SK-N-MC (cell line): Measurements from ENCODE around the gene SELENOT.

ENCODE experiments used
- DNase-seq: peaks from one replicate; pipeline ENCODE4 v3.0.0-alpha.2; 2011; ENCODE audit warnings: low read depth, low spot score
- H3K27ac ChIP-seq: fragments of 200-600 bp; sonication (generic); 2 replicates; pipeline ENCODE4 v1.5.1; 2016; ENCODE audit warnings: mixed run types
- H3K36me3 ChIP-seq: fragments of 200-600 bp; sonication (generic); 2 replicates; pipeline ENCODE4 v1.6.1; 2017; ENCODE audit warnings: antibody characterized with exemption, low read length, mixed read lengths; ENCODE audit not compliant: insufficient read depth
- H3K4me3 ChIP-seq: fragments of 200-600 bp; sonication (generic); 2 replicates; pipeline ENCODE4 v1.5.1; 2016
- H3K9ac ChIP-seq: fragments of 200-600 bp; sonication (generic); 2 replicates; pipeline ENCODE4 v1.8.0; 2017; ENCODE audit warnings: mixed run types, mixed read lengths; ENCODE audit not compliant: insufficient read length
- H3K9me3 ChIP-seq: fragments of 200-600 bp; sonication (generic); 2 replicates; pipeline ENCODE4 v1.6.1; 2017; ENCODE audit warnings: low read depth, mild to moderate bottlenecking, antibody characterized with exemption, low read length, moderate library complexity, mixed read lengths
- EZH2 ChIP-seq: fragments of 200-600 bp; sonication (generic); IDR thresholded peaks from one replicate; pipeline ENCODE4 v1.6.1; 2017; ENCODE audit warnings: antibody characterized with exemption
- FOXP2 ChIP-seq: optimal IDR thresholded peaks from 2 replicates; pipeline ENCODE3; 2011; ENCODE audit warnings: mild to moderate bottlenecking, moderate library complexity; ENCODE audit not compliant: insufficient read depth; ENCODE audit errors: extremely low read length, control extremely low read depth
- POLR2AphosphoS5 ChIP-seq: IDR thresholded peaks from 2 replicates; pipeline ENCODE4 v1.6.1; 2012; ENCODE audit warnings: mild to moderate bottlenecking, low read depth, low read length, borderline replicate concordance

SELENOT gene

DNA sequence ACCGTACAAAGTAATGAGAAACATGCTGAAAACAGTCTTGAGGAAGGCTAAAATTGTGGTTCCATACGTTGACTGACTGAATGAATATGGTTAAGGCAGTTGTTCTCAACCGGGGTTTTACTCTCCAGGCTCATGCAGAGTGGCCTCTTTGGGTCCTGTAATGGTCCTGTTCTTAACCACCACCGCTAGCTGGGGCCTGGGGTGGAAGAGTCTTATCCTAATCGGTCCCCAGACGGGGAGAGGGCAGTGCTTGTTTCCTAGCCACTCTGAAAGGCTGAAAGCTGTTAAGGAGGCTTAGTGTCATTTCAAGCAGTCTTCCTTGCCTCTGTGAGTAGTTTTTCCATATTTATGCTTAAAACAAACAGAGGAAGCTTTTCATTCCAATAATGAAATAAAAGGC, 32.0 kb downstream of the SELENOT start:
- no peak for DNase-seq
- no peak overlapping the region for H3K9ac ChIP-seq
- H3K36me3 ChIP-seq = peaks cover 17% of the 10 kb centered on the region
- no peaks in the 10 kb centered on the region for H3K9me3 ChIP-seq
- no peak overlapping the region for H3K4me3 ChIP-seq
- H3K27ac ChIP-seq = no peak overlapping the region
- TF ChIP-seq FOXP2 (no peak), POLR2AphosphoS5 (no peak), EZH2 (no peak)

- DNase-seq = no peak
- no peak overlapping the region for H3K4me3 ChIP-seq
- H3K27ac ChIP-seq = no peak overlapping the region
- no peak for TF ChIP-seq POLR2AphosphoS5
- TF ChIP-seq FOXP2 = no peak
- TF ChIP-seq EZH2 = no peak
- H3K9me3 ChIP-seq = no peaks in the 10 kb centered on the region
- H3K9ac ChIP-seq = no peak overlapping the region
- peaks cover 15% of the 10 kb centered on the region for H3K36me3 ChIP-seq
These were observed 32.4 kb downstream of the SELENOT start for GRCh38 chr3:150635526-150635925.

DNA sequence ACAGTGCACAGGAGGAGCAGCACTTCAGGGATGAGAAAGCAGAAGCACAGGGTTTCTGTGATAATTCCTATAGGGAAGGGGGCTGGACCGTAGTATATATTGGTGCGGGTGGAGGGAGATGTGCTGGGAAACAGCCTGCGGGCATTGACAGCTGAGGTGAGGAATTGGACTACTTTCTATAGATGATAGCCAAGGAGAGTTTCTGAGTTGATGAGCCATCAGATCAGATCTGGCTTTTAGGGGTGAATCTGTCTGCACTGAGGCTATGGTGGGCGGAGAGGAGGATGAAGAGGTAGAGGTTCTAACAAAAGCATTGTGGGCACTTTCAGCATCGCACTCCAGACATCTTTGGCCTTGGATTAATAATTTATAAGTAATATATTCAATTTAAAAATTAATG, 33.1 kb downstream of the SELENOT start:
- no peak for DNase-seq
- H3K4me3 ChIP-seq = no peak overlapping the region
- no peak overlapping the region for H3K9ac ChIP-seq
- peaks cover 7% of the 10 kb centered on the region for H3K36me3 ChIP-seq
- H3K9me3 ChIP-seq = no peaks in the 10 kb centered on the region
- TF ChIP-seq POLR2AphosphoS5 (no peak), EZH2 (no peak), FOXP2 (no peak)
- no peak overlapping the region for H3K27ac ChIP-seq

- no peaks in the 10 kb centered on the region for H3K36me3 ChIP-seq
- no peak for DNase-seq
- no peak overlapping the region for H3K27ac ChIP-seq
- H3K4me3 ChIP-seq = no peak overlapping the region
- H3K9ac ChIP-seq = no peak overlapping the region
- no peak for TF ChIP-seq EZH2
- TF ChIP-seq POLR2AphosphoS5 = no peak
- TF ChIP-seq FOXP2 = no peak
- no peaks in the 10 kb centered on the region for H3K9me3 ChIP-seq
These were observed 36.1 kb downstream of the SELENOT start for GRCh38 chr3:150639262-150639661.

DNA sequence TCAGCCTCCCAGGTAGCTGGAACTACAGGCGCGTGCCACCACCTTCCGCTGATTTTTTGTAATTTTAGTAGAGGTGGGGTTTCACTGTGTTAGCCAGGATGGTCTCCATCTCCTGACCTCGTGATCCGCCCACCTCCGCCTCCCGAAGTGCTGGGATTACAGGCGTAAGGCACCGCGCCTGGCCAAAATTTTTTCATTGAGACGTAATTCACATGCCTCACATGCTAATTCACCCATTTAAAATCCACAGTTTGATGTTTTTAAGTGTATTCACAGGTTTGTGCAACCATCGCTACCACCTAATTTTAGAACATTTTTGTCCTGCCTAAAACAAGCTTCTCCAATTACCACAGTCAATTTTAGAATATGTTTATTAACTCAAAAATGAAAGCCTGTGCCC, 37.1 kb downstream of the SELENOT start:
- Histone ChIP-seq H3K36me3 (no peaks in the 10 kb centered on the region), H3K4me3 (no peak overlapping the region), H3K27ac (no peak overlapping the region), H3K9me3 (no peaks in the 10 kb centered on the region), H3K9ac (no peak overlapping the region)
- DNase-seq = no peak
- TF ChIP-seq EZH2 (no peak), POLR2AphosphoS5 (no peak), FOXP2 (no peak)

GRCh38 chr3:150653110-150653561, 50.0 kb downstream of the SELENOT start:
- Histone ChIP-seq H3K36me3 (no peaks in the 10 kb centered on the region), H3K4me3 (no peak overlapping the region), H3K9me3 (no peaks in the 10 kb centered on the region), H3K9ac (no peak overlapping the region), H3K27ac (no peak overlapping the region)
- TF ChIP-seq POLR2AphosphoS5 (no peak), FOXP2 (no peak), EZH2 (no peak)
- no peak for DNase-seq

GRCh38 chr3:150656316-150656715, 53.2 kb downstream of the SELENOT start:
- H3K27ac ChIP-seq = no peak overlapping the region
- no peaks in the 10 kb centered on the region for H3K36me3 ChIP-seq
- no peaks in the 10 kb centered on the region for H3K9me3 ChIP-seq
- TF ChIP-seq POLR2AphosphoS5 (no peak), EZH2 (no peak), FOXP2 (no peak)
- no peak for DNase-seq
- no peak overlapping the region for H3K9ac ChIP-seq
- H3K4me3 ChIP-seq = no peak overlapping the region

DNA sequence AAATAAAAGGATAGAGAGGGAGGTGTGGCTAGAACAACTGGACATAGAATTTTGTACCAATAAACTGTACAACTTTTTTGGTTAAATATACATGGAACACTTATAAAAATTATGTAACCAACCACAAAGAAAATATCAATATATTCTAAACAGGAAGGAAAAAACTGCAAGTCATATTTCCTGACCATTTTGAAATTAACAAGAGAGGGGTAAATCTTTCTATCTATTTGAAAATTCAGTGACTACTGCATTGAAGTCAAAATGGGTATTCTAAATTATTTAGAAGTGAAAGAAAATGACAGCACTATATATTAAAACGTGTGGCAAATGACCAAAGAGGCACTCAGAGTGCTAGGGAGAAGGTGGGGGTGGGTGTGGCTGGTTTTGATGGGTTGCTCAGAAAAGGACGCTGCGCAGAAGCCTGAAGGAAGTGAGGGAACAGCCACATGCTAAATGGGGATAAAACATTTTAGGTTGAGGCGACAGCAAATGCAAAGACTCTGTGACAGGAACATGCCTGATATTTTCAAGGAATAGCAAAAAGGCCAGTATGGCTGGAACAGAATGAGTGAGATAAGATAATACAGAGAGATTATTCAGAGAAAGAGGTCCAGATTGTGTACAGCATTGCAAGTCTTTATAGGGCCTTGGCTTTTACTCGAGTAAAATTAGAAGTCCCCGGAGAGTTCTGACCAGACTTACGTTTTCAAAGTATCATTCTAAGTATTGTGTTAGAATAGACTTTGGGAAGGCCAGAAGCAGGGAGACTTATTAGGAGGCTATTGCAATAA, 59.5 kb downstream of the SELENOT start:
- Histone ChIP-seq H3K27ac (no peak overlapping the region), H3K9ac (no peak overlapping the region), H3K4me3 (no peak overlapping the region), H3K36me3 (no peaks in the 10 kb centered on the region), H3K9me3 (no peaks in the 10 kb centered on the region)
- no peak for DNase-seq
- TF ChIP-seq EZH2 = no peak

DNA sequence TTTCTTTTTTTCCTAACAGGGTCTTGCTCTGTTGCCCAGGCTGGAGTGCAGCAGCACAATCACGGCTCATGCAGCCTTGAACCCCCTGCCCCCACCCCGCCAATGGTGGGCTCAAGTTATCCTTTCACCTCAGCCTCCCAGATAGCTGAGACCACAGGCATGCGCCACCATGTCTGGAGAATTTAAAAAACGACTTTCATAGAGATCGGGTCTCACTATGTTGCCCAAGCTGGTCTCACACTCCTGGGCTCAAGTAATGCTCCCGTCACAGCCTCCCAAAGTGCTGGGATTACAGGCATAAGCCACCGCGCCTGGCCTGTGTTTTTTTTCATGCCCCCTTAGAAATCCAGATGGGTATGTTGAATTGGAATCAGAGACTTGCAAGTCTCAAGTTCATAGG, 60.3 kb downstream of the SELENOT start:
- no peaks in the 10 kb centered on the region for H3K36me3 ChIP-seq
- DNase-seq = no peak
- H3K9ac ChIP-seq = no peak overlapping the region
- no peaks in the 10 kb centered on the region for H3K9me3 ChIP-seq
- no peak overlapping the region for H3K4me3 ChIP-seq
- TF ChIP-seq POLR2AphosphoS5 = no peak
- TF ChIP-seq EZH2 = no peak
- no peak for TF ChIP-seq FOXP2
- no peak overlapping the region for H3K27ac ChIP-seq
